ENCODE results near the gene ARHGEF7. TPM values are rescaled to one million over a fixed set of nuclear protein-coding genes. Genes with fewer than 3 reads are reported as not detected.

ARHGEF7 gene
- total RNA-seq, 1 donor from 2014 or later: 270 TPM

DNA sequence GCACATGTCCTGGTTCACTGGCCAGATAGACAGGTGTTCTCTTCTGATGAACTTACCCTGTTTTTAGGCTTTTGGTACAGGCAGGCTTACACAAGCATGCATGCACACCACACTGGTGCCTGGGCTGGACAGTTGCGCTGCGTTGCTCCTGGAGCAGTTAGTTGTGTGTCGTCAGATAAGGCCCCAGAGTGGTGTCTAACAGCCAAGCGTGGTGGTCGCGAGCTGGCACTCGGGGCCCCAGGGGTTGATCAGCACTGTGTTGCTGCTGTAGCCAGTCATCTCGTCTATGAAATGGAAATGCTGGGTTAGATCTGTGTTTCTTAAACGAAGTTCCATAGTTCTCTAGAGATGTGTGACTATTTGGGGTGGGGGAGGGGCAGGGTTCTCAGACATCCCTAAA lies 180.8 kb downstream of the ARHGEF7 start:
- no peak overlapping the region for H3K4me3 Mint-ChIP-seq (ENCODE audit: unreplicated experiment)
- H3K36me3 Mint-ChIP-seq (ENCODE audit: low read depth, unreplicated experiment): peaks cover 32% of the 10 kb centered on the region
- H3K4me1 Mint-ChIP-seq (ENCODE audit: unreplicated experiment): no peaks in the 10 kb centered on the region
- no peaks in the 10 kb centered on the region for H3K9me3 Mint-ChIP-seq (ENCODE audit: unreplicated experiment)
- H3K27me3 Mint-ChIP-seq (ENCODE audit: unreplicated experiment): no peaks in the 10 kb centered on the region
- TF ChIP-seq, protein P1, sequence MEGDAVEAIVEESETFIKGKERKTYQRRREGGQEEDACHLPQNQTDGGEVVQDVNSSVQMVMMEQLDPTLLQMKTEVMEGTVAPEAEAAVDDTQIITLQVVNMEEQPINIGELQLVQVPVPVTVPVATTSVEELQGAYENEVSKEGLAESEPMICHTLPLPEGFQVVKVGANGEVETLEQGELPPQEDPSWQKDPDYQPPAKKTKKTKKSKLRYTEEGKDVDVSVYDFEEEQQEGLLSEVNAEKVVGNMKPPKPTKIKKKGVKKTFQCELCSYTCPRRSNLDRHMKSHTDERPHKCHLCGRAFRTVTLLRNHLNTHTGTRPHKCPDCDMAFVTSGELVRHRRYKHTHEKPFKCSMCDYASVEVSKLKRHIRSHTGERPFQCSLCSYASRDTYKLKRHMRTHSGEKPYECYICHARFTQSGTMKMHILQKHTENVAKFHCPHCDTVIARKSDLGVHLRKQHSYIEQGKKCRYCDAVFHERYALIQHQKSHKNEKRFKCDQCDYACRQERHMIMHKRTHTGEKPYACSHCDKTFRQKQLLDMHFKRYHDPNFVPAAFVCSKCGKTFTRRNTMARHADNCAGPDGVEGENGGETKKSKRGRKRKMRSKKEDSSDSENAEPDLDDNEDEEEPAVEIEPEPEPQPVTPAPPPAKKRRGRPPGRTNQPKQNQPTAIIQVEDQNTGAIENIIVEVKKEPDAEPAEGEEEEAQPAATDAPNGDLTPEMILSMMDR (IDR thresholded peaks at IDR 0.05; ENCODE audit: unreplicated experiment): no peak
- H3K27ac Mint-ChIP-seq (ENCODE audit: unreplicated experiment): no peak overlapping the region
- DNase-seq (ENCODE audit: low spot score): no peak

DNA sequence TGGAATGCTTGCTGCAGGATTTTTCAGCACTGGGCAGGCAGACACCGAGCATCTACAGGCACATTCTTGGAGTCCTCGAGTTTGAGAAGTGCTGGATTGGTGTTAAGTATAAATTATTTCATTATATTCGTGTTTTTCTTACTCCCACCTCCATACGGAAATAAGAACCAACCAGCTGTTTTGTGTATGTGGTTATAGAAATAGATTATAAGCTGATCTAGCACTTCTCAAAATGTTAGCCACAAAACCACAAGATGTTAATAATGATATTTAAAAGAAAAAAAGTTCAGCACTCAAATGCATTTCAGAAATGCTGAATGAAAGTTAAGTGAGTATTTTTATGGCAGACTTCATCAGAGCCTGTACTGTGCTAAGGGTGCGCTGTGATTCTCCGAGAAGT lies 181.3 kb downstream of the ARHGEF7 start:
- H3K36me3 Mint-ChIP-seq (ENCODE audit: low read depth, unreplicated experiment): peaks cover 35% of the 10 kb centered on the region
- DNase-seq (ENCODE audit: low spot score): no peak
- H3K4me3 Mint-ChIP-seq (ENCODE audit: unreplicated experiment): no peak overlapping the region
- no peaks in the 10 kb centered on the region for H3K9me3 Mint-ChIP-seq (ENCODE audit: unreplicated experiment)
- no peak overlapping the region for H3K27ac Mint-ChIP-seq (ENCODE audit: unreplicated experiment)
- peaks cover 2% of the 10 kb centered on the region for H3K27me3 Mint-ChIP-seq (ENCODE audit: unreplicated experiment)
- H3K4me1 Mint-ChIP-seq (ENCODE audit: unreplicated experiment): no peaks in the 10 kb centered on the region
- TF ChIP-seq, protein P1 (IDR thresholded peaks at IDR 0.05; ENCODE audit: unreplicated experiment): no peak

DNA sequence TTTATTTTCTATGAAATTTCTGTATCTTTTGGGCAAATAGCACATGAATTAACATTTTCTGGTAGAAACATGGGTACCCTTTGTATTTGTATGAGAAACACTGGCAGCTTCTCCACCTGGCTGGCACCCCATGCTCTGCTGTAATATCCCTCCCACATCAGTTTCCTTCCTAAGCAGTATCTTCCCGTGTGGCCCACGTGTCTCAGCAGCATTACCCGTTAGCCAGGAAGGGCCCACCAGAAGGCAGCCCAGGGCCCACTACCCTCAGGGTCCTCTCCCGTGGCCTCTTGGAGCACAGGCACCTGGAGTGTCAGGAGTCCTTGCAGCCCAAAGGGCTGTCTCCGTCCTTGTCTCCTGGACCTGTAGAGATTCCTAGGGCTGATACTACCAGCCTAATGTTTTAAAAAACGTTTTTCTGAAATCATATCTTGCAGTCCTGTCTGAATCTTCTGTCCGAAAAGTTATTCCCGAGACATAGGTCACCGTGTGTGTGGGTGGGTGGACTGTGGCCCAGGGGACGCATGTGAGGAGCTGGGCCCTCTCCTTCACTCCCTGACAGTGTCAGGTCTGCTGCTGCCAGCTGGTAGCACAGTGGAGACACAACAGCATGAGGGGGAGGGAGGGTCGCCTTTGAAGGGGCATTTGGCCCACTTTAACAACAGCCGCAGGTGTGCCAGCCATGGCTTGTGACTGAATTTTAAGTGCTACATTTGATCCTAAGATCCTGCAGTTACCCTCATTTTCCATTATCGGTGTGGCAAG lies 183.3 kb downstream of the ARHGEF7 start:
- peak overlapping the region; percentile 66 for H3K27ac Mint-ChIP-seq (ENCODE audit: unreplicated experiment)
- H3K4me3 Mint-ChIP-seq (ENCODE audit: unreplicated experiment): no peak overlapping the region
- TF ChIP-seq, protein P1 (IDR thresholded peaks at IDR 0.05; ENCODE audit: unreplicated experiment): no peak
- H3K9me3 Mint-ChIP-seq (ENCODE audit: unreplicated experiment): no peaks in the 10 kb centered on the region
- H3K36me3 Mint-ChIP-seq (ENCODE audit: low read depth, unreplicated experiment): peaks cover 38% of the 10 kb centered on the region
- peaks cover 4% of the 10 kb centered on the region for H3K27me3 Mint-ChIP-seq (ENCODE audit: unreplicated experiment)
- no peak for DNase-seq (ENCODE audit: low spot score)
- no peaks in the 10 kb centered on the region for H3K4me1 Mint-ChIP-seq (ENCODE audit: unreplicated experiment)

DNA sequence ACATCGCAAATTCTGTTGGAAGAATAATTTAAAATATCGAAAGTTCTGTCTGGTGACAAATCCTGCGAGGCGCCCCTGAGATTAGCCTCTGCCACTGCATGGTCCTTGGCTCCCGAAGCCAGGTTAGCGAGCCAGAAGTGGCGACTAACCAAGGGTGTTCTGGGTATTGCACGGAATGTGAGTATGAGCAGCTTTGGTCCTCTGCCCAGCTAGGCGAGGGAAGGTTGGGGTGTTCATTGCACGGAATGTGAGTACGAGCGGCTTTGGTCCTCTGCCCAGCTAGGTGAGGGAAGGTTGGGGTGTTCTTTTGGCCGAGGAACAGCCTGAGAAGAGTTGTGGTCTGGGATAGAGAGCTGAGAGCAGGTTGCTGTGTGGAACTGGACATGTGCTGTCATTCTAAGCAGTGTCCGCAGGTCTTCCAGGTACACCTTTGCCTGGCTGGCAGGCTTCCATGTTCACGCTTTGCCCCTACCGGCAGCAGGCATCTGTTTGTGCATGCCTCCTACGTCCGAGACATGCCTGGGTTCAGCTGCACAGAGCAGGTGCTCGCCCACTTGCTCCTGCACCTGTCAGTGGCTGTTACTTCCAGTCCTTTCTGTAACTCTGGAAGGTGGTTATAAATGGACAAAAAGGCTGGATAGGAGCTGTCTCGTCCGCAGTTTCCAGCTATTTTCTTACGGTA lies 187.1 kb downstream of the ARHGEF7 start:
- H3K36me3 Mint-ChIP-seq (ENCODE audit: low read depth, unreplicated experiment): peaks cover 51% of the 10 kb centered on the region
- no peak overlapping the region for H3K27ac Mint-ChIP-seq (ENCODE audit: unreplicated experiment)
- DNase-seq (ENCODE audit: low spot score): no peak
- no peaks in the 10 kb centered on the region for H3K9me3 Mint-ChIP-seq (ENCODE audit: unreplicated experiment)
- TF ChIP-seq, protein P1 (IDR thresholded peaks at IDR 0.05; ENCODE audit: unreplicated experiment): no peak
- no peaks in the 10 kb centered on the region for H3K4me1 Mint-ChIP-seq (ENCODE audit: unreplicated experiment)
- peak overlapping the region; percentile 67 for H3K4me3 Mint-ChIP-seq (ENCODE audit: unreplicated experiment)
- peaks cover 9% of the 10 kb centered on the region for H3K27me3 Mint-ChIP-seq (ENCODE audit: unreplicated experiment)

DNA sequence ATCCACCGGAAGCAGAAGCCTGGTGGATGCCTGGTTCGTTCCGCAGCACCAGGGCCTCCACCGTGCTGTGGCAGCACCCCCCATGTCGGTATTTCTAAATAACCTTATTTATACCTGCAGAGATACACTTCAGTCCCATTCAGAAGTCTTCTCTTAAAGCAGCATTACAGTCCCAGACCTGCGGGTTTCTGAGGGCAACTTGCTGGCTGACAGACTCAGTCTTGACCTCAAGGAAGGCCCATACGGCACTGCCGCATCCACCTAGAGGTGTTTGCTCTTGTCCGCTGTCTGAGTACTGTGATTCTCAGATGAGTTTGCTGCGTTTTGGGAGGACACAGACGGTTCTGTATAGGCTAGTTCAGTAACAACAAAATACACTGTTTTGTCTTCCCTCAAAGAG lies 188.4 kb downstream of the ARHGEF7 start:
- Mint-ChIP-seq H3K27me3 (ENCODE audit: unreplicated experiment) (peaks cover 12% of the 10 kb centered on the region), H3K36me3 (ENCODE audit: low read depth, unreplicated experiment) (peaks cover 60% of the 10 kb centered on the region), H3K4me3 (ENCODE audit: unreplicated experiment) (peak overlapping the region; percentile 77), H3K4me1 (ENCODE audit: unreplicated experiment) (no peaks in the 10 kb centered on the region), H3K27ac (ENCODE audit: unreplicated experiment) (no peak overlapping the region), H3K9me3 (ENCODE audit: unreplicated experiment) (no peaks in the 10 kb centered on the region)
- TF ChIP-seq, protein P1 (IDR thresholded peaks at IDR 0.05; ENCODE audit: unreplicated experiment): no peak
- DNase-seq (ENCODE audit: low spot score): no peak

Data from endothelial cell (in vitro differentiated cells).